GM23248 (cell line): Measurements from ENCODE around the gene PVR. TPM values are rescaled to one million over a fixed set of nuclear protein-coding genes. Genes with fewer than 3 reads are reported as not detected.
A peak's percentile ranks its signal among the peaks of the same experiment; 100 is the strongest.

ENCODE experiments used
- DNase-seq: peaks from one replicate; pipeline ENCODE4 v3.0.0-alpha.2; 2015
- H2AFZ ChIP-seq: fragments of 200-600 bp; sonication (generic); 2 replicates; pipeline ENCODE4 v1.6.1; 2016; ENCODE audit warnings: antibody characterized with exemption
- H3F3A ChIP-seq: fragments of 200-600 bp; sonication (generic); 2 replicates; pipeline ENCODE4 v1.6.1; 2016; ENCODE audit warnings: mild to moderate bottlenecking, antibody characterized with exemption, mixed run types; ENCODE audit not compliant: insufficient read depth
- H3K27ac ChIP-seq: fragments of 200-600 bp; sonication (generic); 2 replicates; pipeline ENCODE4 v1.5.1; 2016; ENCODE audit warnings: mild to moderate bottlenecking
- H3K27me3 ChIP-seq: fragments of 200-600 bp; sonication (generic); replicated peaks from 2 replicates; pipeline ENCODE4 v1.6.1; 2016; ENCODE audit warnings: mild to moderate bottlenecking; ENCODE audit not compliant: insufficient read depth
- H3K36me3 ChIP-seq: fragments of 200-600 bp; sonication (generic); 2 replicates; pipeline ENCODE4 v1.6.1; 2016; ENCODE audit warnings: low read depth, mild to moderate bottlenecking
- H3K4me1 ChIP-seq: fragments of 200-600 bp; sonication (generic); 2 replicates; pipeline ENCODE4 v1.6.1; 2016; ENCODE audit warnings: mild to moderate bottlenecking; ENCODE audit not compliant: insufficient read depth
- H3K4me2 ChIP-seq: fragments of 200-600 bp; sonication (generic); one replicate; pipeline ENCODE4 v1.6.1; 2016; ENCODE audit warnings: mild to moderate bottlenecking; ENCODE audit not compliant: unreplicated experiment
- H3K4me3 ChIP-seq: fragments of 200-600 bp; sonication (generic); 2 replicates; pipeline ENCODE4 v1.5.1; 2016; ENCODE audit warnings: mild to moderate bottlenecking
- H3K79me2 ChIP-seq: fragments of 200-600 bp; sonication (generic); 2 replicates; pipeline ENCODE4 v1.6.1; 2016; ENCODE audit warnings: mild to moderate bottlenecking; ENCODE audit not compliant: insufficient read depth
- H3K9ac ChIP-seq: fragments of 200-600 bp; sonication (generic); 2 replicates; pipeline ENCODE4 v1.6.1; 2016; ENCODE audit warnings: mild to moderate bottlenecking
- H3K9me2 ChIP-seq: fragments of 200-600 bp; sonication (generic); 2 replicates; pipeline ENCODE4 v1.6.1; 2016; ENCODE audit warnings: mixed run types, mild to moderate bottlenecking, moderate library complexity; ENCODE audit not compliant: insufficient read depth
- H3K9me3 ChIP-seq: fragments of 200-600 bp; sonication (generic); one replicate; pipeline ENCODE4 v1.6.1; 2017; ENCODE audit warnings: low read depth
- H4K20me1 ChIP-seq: fragments of 200-600 bp; sonication (generic); 2 replicates; pipeline ENCODE4 v1.6.0; 2016; ENCODE audit not compliant: insufficient read depth
- EZH2 ChIP-seq: fragments of 200-600 bp; sonication (generic); IDR thresholded peaks from 2 replicates; pipeline ENCODE4 v1.6.1; 2018; ENCODE audit warnings: antibody characterized with exemption, mild to moderate bottlenecking; ENCODE audit not compliant: insufficient read depth, poor library complexity, severe bottlenecking
- EZH2phosphoT487 ChIP-seq: fragments of 200-600 bp; sonication (generic); IDR thresholded peaks from 2 replicates; pipeline ENCODE4 v1.6.1; 2018; ENCODE audit warnings: antibody characterized with exemption, moderate library complexity, mild to moderate bottlenecking, low read depth; ENCODE audit not compliant: insufficient read depth
- WGBS, 2 experiments: methylation state at CpG; one replicate each; pipeline ENCODE4 v1.1.6; 2015 to 2017; ENCODE audit warnings: low lambda C conversion rate in 2 of 2, low coverage in 1 of 2; ENCODE audit errors: missing lambda C conversion rate in 2 of 2; 5-methylcytosine and 5-hydroxymethylcytosine counted together
- in situ Hi-C: fragments of 300-500 bp; cut with MboI; formaldehyde crosslinking; loops from 2 replicates; pipeline ENCODE4 v1.15.0; 2020
- polyA plus RNA-seq: library from polyadenylated mRNA; unstranded; fragments of >200 nt; fragmentation: Nextera tagmentation; extraction: Ambion mirVana; gene quantifications from 2 replicates; pipeline ENCODE4 v1.2.1, GENCODE V29; 2016
- total RNA-seq: library from RNA; depleted of rRNA; stranded (reverse); fragments of >200 nt; shearing (Covaris generic); gene quantifications from 2 replicates; pipeline ENCODE4 v1.2.3, GENCODE V29; 2014

The PVR gene
- total and polyA plus RNA-seq, 2 experiments from 2014 or later: 58.8 to 148 TPM

GRCh38 chr19:44689290-44690130 lies 45.8 kb downstream of the PVR start:
- no peaks in the 10 kb centered on the region for H3K9me3 ChIP-seq
- H3K4me1 ChIP-seq: peaks cover 10% of the 10 kb centered on the region; the same call in 1 of the 2 replicates
- H3K9ac ChIP-seq: no peak overlapping the region
- 36 to 39% methylated on average over 10 to 11 of the region's 11 CpGs for WGBS, 2 experiments
- no peak overlapping the region for H3K4me3 ChIP-seq
- no peaks in the 10 kb centered on the region for H4K20me1 ChIP-seq
- H2AFZ ChIP-seq: no peak overlapping the region
- TF ChIP-seq EZH2phosphoT487: no peak
- no peak for TF ChIP-seq EZH2
- H3K4me2 ChIP-seq: no peak overlapping the region
- H3K36me3 ChIP-seq: no peaks in the 10 kb centered on the region
- no peaks in the 10 kb centered on the region for H3K27me3 ChIP-seq
- peak; percentile 68 for DNase-seq
- no peak overlapping the region for H3K27ac ChIP-seq
- no peaks in the 10 kb centered on the region for H3K79me2 ChIP-seq
- in situ Hi-C loops: no loop called here
- H3F3A ChIP-seq: peaks cover 9% of the 10 kb centered on the region; the same call in 1 of the 2 replicates
- no peaks in the 10 kb centered on the region for H3K9me2 ChIP-seq

DNA sequence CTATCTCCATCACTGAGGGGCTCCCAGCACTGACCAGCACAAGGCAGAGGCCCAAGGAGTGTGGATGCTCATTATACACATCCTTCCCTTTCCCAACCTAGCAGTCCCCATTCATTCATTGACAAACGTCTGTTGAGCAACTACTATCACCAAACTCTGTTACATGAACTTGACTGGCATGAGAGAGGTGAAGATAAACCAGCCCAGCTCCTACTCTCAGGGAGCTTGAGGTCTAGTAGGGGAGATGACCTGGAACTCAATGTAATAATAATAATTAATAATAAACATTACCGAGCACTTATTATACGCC lies 46.4 kb downstream of the PVR start:
- no peaks in the 10 kb centered on the region for H3K9me3 ChIP-seq
- no peaks in the 10 kb centered on the region for H3K27me3 ChIP-seq
- no peak for TF ChIP-seq EZH2phosphoT487
- no peak for TF ChIP-seq EZH2
- H3K9me2 ChIP-seq: no peaks in the 10 kb centered on the region
- no peak overlapping the region for H2AFZ ChIP-seq
- H3K4me3 ChIP-seq: no peak overlapping the region
- no peaks in the 10 kb centered on the region for H3K36me3 ChIP-seq
- H4K20me1 ChIP-seq: no peaks in the 10 kb centered on the region
- H3K79me2 ChIP-seq: no peaks in the 10 kb centered on the region
- H3K9ac ChIP-seq: no peak overlapping the region
- H3F3A ChIP-seq: peaks cover 9% of the 10 kb centered on the region; the same call in 1 of the 2 replicates
- no peak overlapping the region for H3K4me2 ChIP-seq
- H3K4me1 ChIP-seq: peaks cover 10% of the 10 kb centered on the region; the same call in 1 of the 2 replicates
- no peak for DNase-seq
- no peak overlapping the region for H3K27ac ChIP-seq
- in situ Hi-C loops: no loop called here
- 80 to 84% methylated on average over 3 of the region's 3 CpGs for WGBS, 2 experiments

- Histone ChIP-seq H3K36me3 (no peaks in the 10 kb centered on the region), H3K9ac (no peak overlapping the region), H3K4me3 (no peak overlapping the region), H3K4me2 (peak overlapping the region; percentile 59), H3K27me3 (no peaks in the 10 kb centered on the region; the same call in 1 of the 2 replicates), H3K4me1 (peaks cover 4% of the 10 kb centered on the region; the same call in 1 of the 2 replicates), H3K9me2 (no peaks in the 10 kb centered on the region), H3F3A (no peaks in the 10 kb centered on the region), H2AFZ (no peak overlapping the region), H3K9me3 (no peaks in the 10 kb centered on the region), H3K27ac (no peak overlapping the region), H4K20me1 (no peaks in the 10 kb centered on the region), H3K79me2 (no peaks in the 10 kb centered on the region)
- TF ChIP-seq EZH2phosphoT487 (no peak), EZH2 (no peak)
- in situ Hi-C loops: no loop called here
- DNase-seq: no peak
- WGBS, 2 experiments: 46 to 80% methylated on average over 5 of the region's 5 CpGs
These were observed 48.6 kb downstream of the PVR start for GRCh38 chr19:44692379-44692721.

GRCh38 chr19:44694184-44694579 lies 50.5 kb downstream of the PVR start:
- H3K9ac ChIP-seq: no peak overlapping the region
- no peak overlapping the region for H3K4me3 ChIP-seq
- H3K9me2 ChIP-seq: no peaks in the 10 kb centered on the region
- H3K4me1 ChIP-seq: peaks cover 4% of the 10 kb centered on the region; the same call in 1 of the 2 replicates
- H3K4me2 ChIP-seq: no peak overlapping the region
- H3F3A ChIP-seq: no peaks in the 10 kb centered on the region
- 79 to 91% methylated on average over 2 of the region's 2 CpGs for WGBS, 2 experiments
- no peak overlapping the region for H2AFZ ChIP-seq
- no peak for TF ChIP-seq EZH2phosphoT487
- TF ChIP-seq EZH2: no peak
- no peaks in the 10 kb centered on the region for H3K9me3 ChIP-seq
- no peaks in the 10 kb centered on the region; the same call in 1 of the 2 replicates for H3K27me3 ChIP-seq
- no peaks in the 10 kb centered on the region for H3K79me2 ChIP-seq
- H4K20me1 ChIP-seq: no peaks in the 10 kb centered on the region
- no peak overlapping the region for H3K27ac ChIP-seq
- no peaks in the 10 kb centered on the region for H3K36me3 ChIP-seq
- peak; percentile 18 for DNase-seq
- in situ Hi-C loops: no loop called here
